DMS 273 (cell line): ENCODE data around the gene HSF4.

Experiments
- DNase-seq: peaks from one replicate; lab custom pipeline; 2025; ENCODE audit not compliant: unreplicated experiment; lab: John Stamatoyannopoulos, UW

HSF4 gene

DNA sequence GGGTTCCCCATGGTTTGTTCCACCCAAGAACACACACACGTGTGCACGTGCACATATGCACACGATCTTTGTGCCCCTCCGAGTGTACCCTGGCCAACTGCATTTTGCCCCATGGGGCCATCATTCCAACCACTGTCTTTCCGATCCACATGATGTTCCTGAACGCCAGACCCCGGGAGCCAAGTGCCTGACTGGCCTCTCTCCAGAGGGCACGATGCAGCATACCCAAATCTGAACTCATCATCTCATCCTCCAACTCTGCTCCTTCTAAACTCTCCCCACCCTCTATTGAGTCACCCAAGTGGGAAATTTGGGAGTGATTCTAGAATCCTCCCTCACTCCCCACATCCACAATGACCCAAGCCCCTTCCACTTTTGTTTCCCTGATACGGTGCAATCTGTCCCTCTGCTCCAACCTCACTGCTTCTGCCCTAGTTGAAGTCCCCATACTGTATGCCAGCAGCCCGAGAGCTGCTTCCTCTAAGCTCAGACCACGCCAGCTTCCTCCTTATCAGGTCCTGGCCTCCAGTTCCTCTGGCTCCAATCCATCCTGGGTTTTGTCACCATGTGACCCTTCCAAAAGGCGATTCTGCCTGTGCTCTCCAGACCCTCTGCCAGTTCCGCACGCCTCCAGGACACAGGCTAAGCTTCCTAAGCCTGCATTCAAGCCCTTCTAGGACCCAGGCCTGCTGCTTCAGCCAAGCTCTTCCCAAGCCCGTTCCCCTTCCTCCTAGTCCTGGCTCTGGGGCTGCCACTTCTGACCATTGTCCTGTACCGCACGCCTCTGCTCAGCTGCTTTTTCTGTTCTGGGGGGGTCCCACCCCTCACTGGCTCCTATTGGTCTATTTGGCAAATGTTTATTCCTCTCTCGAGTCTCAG is 52.3 kb downstream of the HSF4 start:
- DNase-seq, result no peak
